ENCODE data around the gene NHP2. TPM values are rescaled to one million over a fixed set of nuclear protein-coding genes. Genes with fewer than 3 reads are reported as not detected.

Gene NHP2
- polyA plus RNA-seq, 4 donors, result 46.5 to 243 (median 80.3) TPM

DNA sequence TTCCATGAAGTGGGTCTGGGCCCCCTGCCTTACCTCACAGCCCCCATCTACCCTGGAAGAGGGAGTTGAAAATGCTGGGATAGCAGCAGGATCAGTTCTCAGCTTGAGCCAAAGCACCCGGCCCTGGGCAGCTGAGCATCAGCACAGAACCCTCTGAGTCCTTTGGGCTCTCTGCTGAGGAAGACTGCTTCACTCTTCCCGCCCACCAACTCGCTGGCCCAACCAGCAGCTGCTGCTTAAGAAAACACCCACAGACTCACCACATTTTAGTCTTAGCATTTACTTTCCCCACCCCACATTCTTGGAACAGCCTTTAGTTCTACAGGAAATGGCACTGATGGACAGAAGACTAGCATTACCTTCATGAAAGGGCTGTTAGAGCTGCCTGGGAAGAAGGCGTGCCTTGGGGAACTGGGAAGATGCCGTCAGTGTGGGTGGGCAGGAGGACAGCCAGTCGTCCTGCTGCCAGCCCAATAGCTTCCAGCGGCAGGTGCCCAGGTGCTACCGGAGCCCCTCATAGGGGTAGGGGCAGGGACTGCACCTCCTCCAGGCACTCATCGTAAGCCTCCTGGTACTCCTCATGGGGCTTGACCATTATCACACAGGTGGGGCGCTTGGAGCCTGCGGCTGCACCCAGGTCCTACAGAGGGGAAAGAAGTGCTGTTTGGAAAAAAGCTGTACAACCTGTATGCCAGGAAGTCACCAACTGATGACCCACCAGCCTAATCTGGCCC is 4.3 kb downstream of the NHP2 start:
- no peaks in the 10 kb centered on the region for H3K9me3 ChIP-seq (ENCODE audit: control insufficient read depth in 2 of 2, insufficient read depth in 1 of 2, low read depth in 1 of 2, low read length in 1 of 2)
- H3K27me3 ChIP-seq (ENCODE audit: control insufficient read depth in 3 of 3, insufficient read depth in 3 of 3, low read length in 3 of 3), result no peaks in the 10 kb centered on the region
- 77 to 82% (median 79%) methylated on average over 10 to 11 of the region's 11 CpGs for WGBS, 3 donors
- no peak overlapping the region for H3K27ac ChIP-seq (ENCODE audit: low read depth in 1 of 3, low read length in 2 of 3)
- FAIRE-seq, result no peak
- H3K4me3 ChIP-seq (ENCODE audit: low read depth in 1 of 3, low read length in 3 of 3), result no peak overlapping the region
- H3K36me3 ChIP-seq (ENCODE audit: control insufficient read depth in 3 of 3, insufficient read depth in 2 of 3, low read depth in 1 of 3, low read length in 3 of 3), result peaks cover 12 to 75% (median 22%) of the 10 kb centered on the region in 3 donors
- no peak for DNase-seq
- H3K4me1 ChIP-seq (ENCODE audit: control insufficient read depth in 3 of 3, insufficient read depth in 2 of 3, low read depth in 1 of 3, low read length in 2 of 3), result peaks cover 0 to 14% (median 10%) of the 10 kb centered on the region in 3 donors

DNA sequence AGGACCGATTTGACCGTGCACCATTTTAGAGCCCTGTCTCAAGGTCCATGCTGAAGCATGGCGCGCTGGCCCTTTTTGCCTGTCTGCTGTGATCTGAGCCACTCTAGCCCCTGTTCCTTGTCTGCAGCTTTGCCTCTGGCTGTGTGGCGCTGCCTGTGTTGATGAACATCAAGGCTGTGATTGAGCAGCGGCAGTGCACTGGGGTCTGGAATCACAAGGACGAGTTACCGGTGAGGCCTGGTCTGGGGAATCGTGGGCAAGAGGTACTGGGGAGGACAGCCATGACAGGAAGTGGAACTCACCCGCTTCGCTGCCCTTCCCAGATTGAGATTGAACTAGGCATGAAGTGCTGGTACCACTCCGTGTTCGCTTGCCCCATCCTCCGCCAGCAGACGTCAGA is 6.3 kb downstream of the NHP2 start:
- Histone ChIP-seq H3K4me3 (ENCODE audit: low read depth in 1 of 3, low read length in 3 of 3) (no peak overlapping the region), H3K9me3 (ENCODE audit: control insufficient read depth in 2 of 2, insufficient read depth in 1 of 2, low read depth in 1 of 2, low read length in 1 of 2) (no peaks in the 10 kb centered on the region), H3K36me3 (ENCODE audit: control insufficient read depth in 3 of 3, insufficient read depth in 2 of 3, low read depth in 1 of 3, low read length in 3 of 3) (peaks cover 18 to 92% (median 24%) of the 10 kb centered on the region in 3 donors), H3K27ac (ENCODE audit: low read depth in 1 of 3, low read length in 2 of 3) (no peak overlapping the region), H3K27me3 (ENCODE audit: control insufficient read depth in 3 of 3, insufficient read depth in 3 of 3, low read length in 3 of 3) (no peaks in the 10 kb centered on the region), H3K4me1 (ENCODE audit: control insufficient read depth in 3 of 3, insufficient read depth in 2 of 3, low read depth in 1 of 3, low read length in 2 of 3) (peaks cover 0 to 3% (median 1%) of the 10 kb centered on the region in 3 donors)
- 90 to 91% (median 90%) methylated on average over 15 of the region's 15 CpGs for WGBS, 3 donors
- DNase-seq (no peak), FAIRE-seq (no peak)

DNA sequence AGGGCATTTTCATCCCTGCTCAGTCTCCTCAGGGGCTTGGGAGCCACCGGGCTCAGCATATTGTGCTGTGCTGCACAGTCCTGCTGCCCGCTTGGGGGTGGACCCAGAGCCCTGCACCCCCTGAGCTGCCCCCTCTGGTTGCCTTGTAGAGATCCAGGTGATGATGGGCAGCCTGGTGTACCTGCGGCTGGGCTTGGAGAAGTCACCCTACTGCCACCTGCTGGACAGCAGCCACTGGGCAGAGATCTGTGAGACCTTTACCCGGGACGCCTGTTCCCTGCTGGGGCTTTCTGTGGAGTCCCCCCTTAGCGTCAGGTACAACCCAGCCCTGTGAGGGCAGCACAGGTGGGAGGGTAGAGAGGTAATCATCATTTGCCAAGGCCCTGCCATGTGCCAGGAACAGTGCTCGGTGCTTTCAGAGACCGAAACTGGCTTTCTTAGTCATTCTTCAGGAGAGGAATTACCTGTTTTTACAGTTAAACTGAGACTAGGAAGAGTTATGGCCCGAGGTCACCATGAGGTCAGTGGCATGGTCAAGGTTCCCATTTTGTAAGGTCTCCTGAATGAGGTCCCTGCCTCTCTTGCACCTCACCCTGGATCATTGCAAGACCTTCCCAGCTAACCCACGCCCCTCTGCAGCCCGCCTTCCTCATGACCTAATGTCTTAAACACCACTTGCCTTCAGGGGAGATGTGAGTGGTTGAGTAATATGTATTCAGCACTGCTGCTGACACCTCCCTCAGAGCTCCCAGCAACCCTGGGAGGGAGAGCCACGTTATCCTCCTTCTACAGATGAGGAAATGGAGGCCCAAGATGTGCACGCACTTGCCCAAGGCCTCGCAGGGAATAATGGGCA is 7.5 kb downstream of the NHP2 start:
- WGBS, 3 donors, result 51 to 60% (median 52%) methylated on average over 14 of the region's 14 CpGs
- no peak overlapping the region for H3K27ac ChIP-seq (ENCODE audit: low read depth in 1 of 3, low read length in 2 of 3)
- DNase-seq (peak; percentile 70 to 80), FAIRE-seq (no peak)
- no peaks in the 10 kb centered on the region for H3K4me1 ChIP-seq (ENCODE audit: control insufficient read depth in 3 of 3, insufficient read depth in 2 of 3, low read depth in 1 of 3, low read length in 2 of 3)
- peaks cover 18 to 87% (median 26%) of the 10 kb centered on the region in 3 donors for H3K36me3 ChIP-seq (ENCODE audit: control insufficient read depth in 3 of 3, insufficient read depth in 2 of 3, low read depth in 1 of 3, low read length in 3 of 3)
- H3K4me3 ChIP-seq (ENCODE audit: low read depth in 1 of 3, low read length in 3 of 3), result no peak overlapping the region
- H3K27me3 ChIP-seq (ENCODE audit: control insufficient read depth in 3 of 3, insufficient read depth in 3 of 3, low read length in 3 of 3), result no peaks in the 10 kb centered on the region
- no peaks in the 10 kb centered on the region for H3K9me3 ChIP-seq (ENCODE audit: control insufficient read depth in 2 of 2, insufficient read depth in 1 of 2, low read depth in 1 of 2, low read length in 1 of 2)

DNA sequence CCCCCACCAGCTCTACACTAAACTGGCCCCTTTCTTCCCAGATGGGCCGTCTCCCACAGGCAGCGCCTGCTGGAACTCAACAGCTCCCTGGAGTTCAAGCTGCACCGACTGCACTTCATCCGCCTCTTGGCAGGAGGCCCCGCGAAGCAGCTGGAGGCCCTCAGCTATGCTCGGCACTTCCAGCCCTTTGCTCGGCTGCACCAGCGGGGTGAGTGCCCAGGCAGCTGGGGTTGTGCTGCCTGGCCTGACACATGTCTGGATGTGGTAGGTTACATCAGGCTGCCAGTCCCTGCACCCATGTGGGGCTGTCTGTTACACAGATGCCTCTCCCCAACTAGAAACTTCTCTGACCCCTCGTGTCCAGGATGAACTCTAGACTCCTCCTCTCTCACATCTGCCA is 9.8 kb downstream of the NHP2 start:
- Histone ChIP-seq H3K4me1 (ENCODE audit: control insufficient read depth in 3 of 3, insufficient read depth in 2 of 3, low read depth in 1 of 3, low read length in 2 of 3) (no peaks in the 10 kb centered on the region), H3K4me3 (ENCODE audit: low read depth in 1 of 3, low read length in 3 of 3) (no peak overlapping the region), H3K36me3 (ENCODE audit: control insufficient read depth in 3 of 3, insufficient read depth in 2 of 3, low read depth in 1 of 3, low read length in 3 of 3) (peaks cover 17 to 76% (median 22%) of the 10 kb centered on the region in 3 donors), H3K9me3 (ENCODE audit: control insufficient read depth in 2 of 2, insufficient read depth in 1 of 2, low read depth in 1 of 2, low read length in 1 of 2) (no peaks in the 10 kb centered on the region), H3K27me3 (ENCODE audit: control insufficient read depth in 3 of 3, insufficient read depth in 3 of 3, low read length in 3 of 3) (no peaks in the 10 kb centered on the region), H3K27ac (ENCODE audit: low read depth in 1 of 3, low read length in 2 of 3) (no peak overlapping the region)
- no peak for FAIRE-seq
- peak in 1 of 2 donors; percentile 21 for DNase-seq
- 66 to 78% (median 76%) methylated on average over 10 of the region's 10 CpGs for WGBS, 3 donors

DNA sequence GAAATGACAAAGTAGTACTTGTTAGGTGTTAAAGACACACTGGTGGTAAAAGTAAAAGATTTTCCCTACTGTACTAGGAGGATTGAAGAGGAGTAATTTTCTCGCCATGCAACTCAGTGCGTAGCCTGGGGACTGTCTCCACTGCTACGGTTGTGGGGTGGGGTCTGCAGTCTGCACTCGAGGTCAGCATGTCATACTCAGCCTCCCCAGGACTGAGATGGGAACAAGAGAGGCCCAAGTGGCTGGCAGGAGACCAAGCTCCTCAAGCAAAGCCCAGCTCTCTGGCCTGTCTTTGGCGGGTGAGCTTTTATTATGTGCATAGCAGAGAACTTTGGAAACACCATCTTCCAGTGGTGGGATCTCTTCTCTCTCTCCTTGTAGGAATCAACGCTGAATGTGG is 10.4 kb downstream of the NHP2 start:
- no peak overlapping the region for H3K4me3 ChIP-seq (ENCODE audit: low read depth in 1 of 3, low read length in 3 of 3)
- no peak for FAIRE-seq
- H3K27me3 ChIP-seq (ENCODE audit: control insufficient read depth in 3 of 3, insufficient read depth in 3 of 3, low read length in 3 of 3), result no peaks in the 10 kb centered on the region
- H3K36me3 ChIP-seq (ENCODE audit: control insufficient read depth in 3 of 3, insufficient read depth in 2 of 3, low read depth in 1 of 3, low read length in 3 of 3), result peaks cover 11 to 72% (median 16%) of the 10 kb centered on the region in 3 donors
- no peak overlapping the region for H3K27ac ChIP-seq (ENCODE audit: low read depth in 1 of 3, low read length in 2 of 3)
- H3K9me3 ChIP-seq (ENCODE audit: control insufficient read depth in 2 of 2, insufficient read depth in 1 of 2, low read depth in 1 of 2, low read length in 1 of 2), result no peaks in the 10 kb centered on the region
- no peak for DNase-seq
- 77 to 96% (median 85%) methylated on average over 6 of the region's 6 CpGs for WGBS, 3 donors
- H3K4me1 ChIP-seq (ENCODE audit: control insufficient read depth in 3 of 3, insufficient read depth in 2 of 3, low read depth in 1 of 3, low read length in 2 of 3), result no peaks in the 10 kb centered on the region

DNA sequence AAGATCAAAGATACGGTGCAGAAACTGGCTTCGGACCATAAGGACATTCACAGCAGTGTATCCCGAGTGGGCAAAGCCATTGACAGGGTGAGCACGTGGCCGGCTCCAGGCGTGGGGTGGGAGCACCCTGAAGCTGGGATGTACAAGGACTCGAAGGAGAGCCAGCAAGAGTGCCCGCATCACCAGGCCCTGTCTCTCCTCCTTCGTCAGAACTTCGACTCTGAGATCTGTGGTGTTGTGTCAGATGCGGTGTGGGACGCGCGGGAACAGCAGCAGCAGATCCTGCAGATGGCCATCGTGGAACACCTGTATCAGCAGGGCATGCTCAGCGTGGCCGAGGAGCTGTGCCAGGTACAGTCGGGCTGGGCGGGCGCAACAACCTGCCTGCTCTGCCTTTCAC is 11.0 kb downstream of the NHP2 start:
- DNase-seq (no peak), FAIRE-seq (no peak)
- H3K4me1 ChIP-seq (ENCODE audit: control insufficient read depth in 3 of 3, insufficient read depth in 2 of 3, low read depth in 1 of 3, low read length in 2 of 3), result no peaks in the 10 kb centered on the region
- H3K4me3 ChIP-seq (ENCODE audit: low read depth in 1 of 3, low read length in 3 of 3), result no peak overlapping the region
- 91 to 95% (median 93%) methylated on average over 20 of the region's 20 CpGs for WGBS, 3 donors
- no peaks in the 10 kb centered on the region for H3K9me3 ChIP-seq (ENCODE audit: control insufficient read depth in 2 of 2, insufficient read depth in 1 of 2, low read depth in 1 of 2, low read length in 1 of 2)
- no peaks in the 10 kb centered on the region for H3K27me3 ChIP-seq (ENCODE audit: control insufficient read depth in 3 of 3, insufficient read depth in 3 of 3, low read length in 3 of 3)
- H3K27ac ChIP-seq (ENCODE audit: low read depth in 1 of 3, low read length in 2 of 3), result no peak overlapping the region
- peaks cover 8 to 72% (median 12%) of the 10 kb centered on the region in 3 donors for H3K36me3 ChIP-seq (ENCODE audit: control insufficient read depth in 3 of 3, insufficient read depth in 2 of 3, low read depth in 1 of 3, low read length in 3 of 3)

DNA sequence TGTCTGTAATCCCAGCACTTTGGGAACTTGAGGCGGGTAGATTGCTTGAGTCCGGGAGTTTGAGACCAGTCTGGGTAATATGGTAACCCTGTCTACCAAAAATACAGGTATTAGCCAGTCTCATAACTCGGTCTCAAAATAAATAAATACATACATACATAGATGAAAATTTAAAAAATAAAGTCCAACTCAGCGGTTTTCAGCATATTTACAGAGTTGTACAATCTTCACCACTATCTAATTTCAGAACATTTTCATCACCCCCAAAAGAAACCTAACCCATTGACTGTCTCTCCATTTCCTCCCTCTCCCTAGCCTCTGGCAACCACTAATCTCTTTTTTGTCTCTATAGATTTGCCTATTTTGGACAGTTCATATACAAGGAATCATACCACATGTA is 12.1 kb downstream of the NHP2 start:
- DNase-seq (no peak), FAIRE-seq (no peak)
- WGBS, 3 donors, result 93 to 98% (median 96%) methylated on average over 4 of the region's 4 CpGs
- Histone ChIP-seq H3K4me1 (ENCODE audit: control insufficient read depth in 3 of 3, insufficient read depth in 2 of 3, low read depth in 1 of 3, low read length in 2 of 3) (no peaks in the 10 kb centered on the region), H3K36me3 (ENCODE audit: control insufficient read depth in 3 of 3, insufficient read depth in 2 of 3, low read depth in 1 of 3, low read length in 3 of 3) (peaks cover 6 to 67% (median 11%) of the 10 kb centered on the region in 3 donors), H3K9me3 (ENCODE audit: control insufficient read depth in 2 of 2, insufficient read depth in 1 of 2, low read depth in 1 of 2, low read length in 1 of 2) (no peaks in the 10 kb centered on the region), H3K27ac (ENCODE audit: low read depth in 1 of 3, low read length in 2 of 3) (no peak overlapping the region), H3K4me3 (ENCODE audit: low read depth in 1 of 3, low read length in 3 of 3) (no peak overlapping the region), H3K27me3 (ENCODE audit: control insufficient read depth in 3 of 3, insufficient read depth in 3 of 3, low read length in 3 of 3) (no peaks in the 10 kb centered on the region)

DNA sequence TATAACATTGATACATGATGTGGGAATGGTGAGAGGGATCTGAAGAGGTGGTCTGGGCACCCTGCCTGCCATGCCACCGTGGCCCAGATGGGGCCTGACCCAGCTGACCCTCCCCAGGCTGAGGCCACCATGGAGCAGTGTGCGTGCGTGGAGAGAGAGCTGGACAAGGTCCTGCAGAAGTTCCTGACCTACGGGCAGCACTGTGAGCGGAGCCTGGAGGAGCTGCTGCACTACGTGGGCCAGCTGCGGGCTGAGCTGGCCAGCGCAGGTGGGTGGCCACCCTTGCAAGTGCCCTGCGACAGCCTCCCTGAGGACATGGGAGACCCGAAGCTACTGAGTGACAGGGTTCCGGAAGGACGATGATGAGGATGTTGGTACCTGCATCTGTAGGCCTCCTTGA is 15.7 kb downstream of the NHP2 start:
- Histone ChIP-seq H3K4me3 (ENCODE audit: low read depth in 1 of 3, low read length in 3 of 3) (no peak overlapping the region), H3K36me3 (ENCODE audit: control insufficient read depth in 3 of 3, insufficient read depth in 2 of 3, low read depth in 1 of 3, low read length in 3 of 3) (peaks cover 3 to 49% (median 4%) of the 10 kb centered on the region in 3 donors), H3K27me3 (ENCODE audit: control insufficient read depth in 3 of 3, insufficient read depth in 3 of 3, low read length in 3 of 3) (no peaks in the 10 kb centered on the region), H3K4me1 (ENCODE audit: control insufficient read depth in 3 of 3, insufficient read depth in 2 of 3, low read depth in 1 of 3, low read length in 2 of 3) (no peaks in the 10 kb centered on the region), H3K9me3 (ENCODE audit: control insufficient read depth in 2 of 2, insufficient read depth in 1 of 2, low read depth in 1 of 2, low read length in 1 of 2) (no peaks in the 10 kb centered on the region), H3K27ac (ENCODE audit: low read depth in 1 of 3, low read length in 2 of 3) (no peak overlapping the region)
- FAIRE-seq (no peak), DNase-seq (no peak)
- WGBS, 3 donors, result 91 to 94% (median 93%) methylated on average over 12 of the region's 12 CpGs

Measured in small intestine (tissue), 7 donors.